GM19035 (cell line): Measurements from ENCODE around the gene TSBP1.
"Not testable (repeated sequence)": the region's sequence is repeated elsewhere in the genome, so short reads cannot be mapped to it uniquely, and the experiment has no call there.

Experiments
- ATAC-seq: cut with Tn5 transposase; IDR thresholded peaks from one replicate; pipeline ENCODE4 v1.9.1; 2021; ENCODE audit not compliant: unreplicated experiment

TSBP1 gene

GRCh38 chr6:32290886-32291450 is 80.7 kb downstream of the TSBP1 start:
- ATAC-seq: no peak

GRCh38 chr6:32288426-32288825 is 83.3 kb downstream of the TSBP1 start:
- no peak for ATAC-seq

DNA sequence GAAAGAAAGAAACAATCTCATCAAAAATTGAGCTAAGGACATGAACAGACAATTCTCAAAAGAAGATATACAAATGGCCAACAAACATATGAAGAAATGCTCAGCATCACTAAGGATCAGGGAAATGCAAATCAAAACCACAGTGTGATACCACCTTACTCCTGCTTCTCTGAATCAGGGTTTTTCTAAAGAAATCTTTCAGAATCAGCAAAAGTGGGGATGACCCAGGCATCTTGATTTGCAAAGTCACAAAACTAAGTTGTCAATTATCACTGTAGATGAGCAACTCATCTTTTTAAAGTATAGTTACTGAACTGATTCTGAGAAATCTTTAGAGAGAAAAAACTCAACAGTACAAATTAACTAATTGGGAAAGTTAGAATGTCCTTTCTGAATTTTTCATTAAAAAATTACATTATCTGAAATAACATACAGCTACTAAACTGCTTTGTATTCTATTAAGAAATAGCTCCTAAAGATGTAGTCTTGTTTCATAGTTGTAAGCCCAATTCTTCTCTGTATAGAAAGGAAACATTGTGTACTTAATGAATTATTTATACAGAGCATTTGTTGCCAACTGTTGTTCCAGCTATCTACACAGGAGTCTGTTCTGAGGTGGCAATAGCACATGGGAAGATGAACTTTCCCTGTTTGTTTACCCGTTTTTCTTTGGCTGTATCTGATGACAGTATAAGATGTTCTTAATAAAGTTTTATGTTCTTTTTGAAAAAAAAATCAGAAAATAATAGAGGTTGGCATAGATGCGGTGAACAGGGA is 97.7 kb downstream of the TSBP1 start:
- ATAC-seq: not testable (repeated sequence)

DNA sequence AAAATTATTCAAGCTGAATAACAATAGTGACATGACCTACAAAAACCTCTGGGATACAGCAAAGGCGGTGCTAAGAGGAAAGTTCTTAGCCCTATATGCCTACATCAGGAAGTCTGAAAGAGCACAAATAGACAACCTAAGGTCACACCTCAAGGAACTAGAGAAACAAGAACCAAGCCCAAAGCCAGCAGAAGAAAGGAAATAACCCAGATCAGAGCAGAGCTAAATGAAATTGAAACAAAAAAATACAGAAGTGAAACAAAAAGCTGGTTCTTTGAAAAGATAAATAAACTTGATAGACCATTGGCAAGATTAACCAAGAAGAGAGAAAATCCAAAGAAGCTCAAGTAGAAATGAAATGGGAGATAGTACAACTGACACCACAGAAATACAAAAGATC is 100.3 kb downstream of the TSBP1 start:
- ATAC-seq: no peak

- ATAC-seq: not testable (repeated sequence)
Observed at GRCh38 chr6:32268459-32268858, 103.2 kb downstream of the TSBP1 start.

DNA sequence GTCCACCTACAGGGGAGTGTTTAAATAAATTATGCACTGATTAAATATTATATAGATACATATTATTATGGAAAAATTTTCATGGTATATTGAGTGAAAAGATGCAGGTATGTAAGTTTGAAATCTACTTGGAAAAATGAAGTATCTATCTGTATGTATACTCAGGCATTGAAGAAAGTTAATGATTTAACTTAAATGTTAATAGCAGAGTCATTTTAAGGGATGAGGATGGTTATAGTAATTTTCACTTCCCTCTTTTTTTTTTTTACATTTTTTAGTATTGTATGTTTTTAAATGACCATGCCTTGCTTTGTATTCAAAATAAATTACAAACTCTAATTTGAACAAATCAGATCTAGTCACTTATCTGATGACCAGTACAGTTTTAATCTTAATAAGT is 104.7 kb downstream of the TSBP1 start:
- no peak for ATAC-seq

GRCh38 chr6:32257262-32257661 is 114.4 kb downstream of the TSBP1 start:
- not testable (repeated sequence) for ATAC-seq

GRCh38 chr6:32255199-32256153 is 116.2 kb downstream of the TSBP1 start:
- ATAC-seq: peak; percentile 71

DNA sequence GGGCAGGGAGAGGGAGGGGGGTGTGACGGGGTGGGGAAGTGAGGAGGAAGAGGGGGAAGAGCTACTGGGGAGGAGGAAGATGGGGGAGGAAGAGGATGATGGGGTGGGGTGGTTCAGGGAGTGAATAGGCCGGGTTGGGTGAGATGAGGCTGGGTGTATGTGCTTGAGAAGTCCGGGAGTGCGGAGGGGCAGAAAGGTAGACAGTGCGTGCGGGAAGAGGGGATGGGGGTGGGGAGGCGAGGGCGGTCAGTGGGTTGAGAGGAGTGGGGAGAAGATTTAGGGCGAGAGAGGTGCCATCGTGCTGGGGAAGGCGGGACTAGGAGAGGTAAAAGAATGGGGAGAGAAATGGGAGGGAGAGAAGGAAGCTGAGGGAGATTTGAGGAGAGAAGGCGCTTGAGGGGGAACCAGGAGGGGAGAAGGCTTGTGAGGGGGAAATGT is 116.9 kb downstream of the TSBP1 start:
- ATAC-seq: no peak

DNA sequence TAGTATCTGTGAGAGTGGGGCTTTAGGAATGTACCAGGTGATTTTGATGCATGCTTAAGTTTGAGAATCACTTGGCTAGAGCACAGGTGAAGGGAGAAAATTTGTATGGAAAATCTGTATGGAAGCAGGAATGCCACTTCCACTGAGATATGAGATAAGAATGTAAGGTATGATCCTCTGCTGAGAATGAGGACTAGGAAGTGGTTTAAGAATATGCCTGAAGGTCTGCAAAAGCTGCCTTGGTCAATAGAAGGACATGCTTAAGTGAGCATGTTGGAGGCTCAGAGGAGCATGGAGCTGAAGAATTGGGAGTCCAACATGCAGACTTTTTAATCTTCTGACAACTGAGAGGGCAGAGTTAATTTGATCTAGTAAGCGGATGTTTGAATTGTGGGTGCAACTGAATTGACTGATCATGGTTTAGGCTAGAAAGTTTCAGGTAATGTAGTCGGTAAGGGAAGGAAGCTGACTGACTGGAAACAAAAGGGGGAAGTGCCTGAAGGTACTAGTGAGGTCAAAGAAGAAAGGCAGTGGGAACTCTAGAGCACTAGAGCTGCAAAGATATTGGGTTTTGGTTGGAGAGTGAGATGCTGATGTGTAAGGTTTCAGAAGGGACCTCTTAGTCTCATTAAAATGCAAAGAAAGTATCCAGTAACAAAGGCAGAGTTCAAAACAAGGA is 119.2 kb downstream of the TSBP1 start:
- no peak for ATAC-seq

- ATAC-seq: no peak
Observed at GRCh38 chr6:32249262-32249661, 122.4 kb downstream of the TSBP1 start.

GRCh38 chr6:32247401-32247800 is 124.3 kb downstream of the TSBP1 start:
- ATAC-seq: no peak

GRCh38 chr6:32244946-32245398 is 126.7 kb downstream of the TSBP1 start:
- ATAC-seq: no peak

GRCh38 chr6:32244270-32244669 is 127.4 kb downstream of the TSBP1 start:
- ATAC-seq: no peak
